BJ (cell line): ENCODE data around the gene STX12. TPM values are rescaled to one million over a fixed set of nuclear protein-coding genes. Genes with fewer than 3 reads are reported as not detected.

Experiments used
- CTCF ChIA-PET: fragments of 350-600 bp; formaldehyde crosslinking; extraction: SDS; loops from one replicate; lab custom pipeline; 2021; ENCODE audit warnings: antibody characterized with exemption, inconsistent platforms; lab: Yijun Ruan, JAX
- POLR2A ChIA-PET: fragments of 300-600 bp; sonication (Branson Sonifier 250); formaldehyde crosslinking; extraction: SDS; loops from one replicate; lab custom pipeline; 2021; ENCODE audit warnings: antibody characterized with exemption; lab: Charles Lee
- DNase-seq: peaks from one replicate; pipeline ENCODE4 v3.0.0-alpha.2; 2011; ENCODE audit warnings: low read depth
- H3K27me3 ChIP-seq: 2 replicates; pipeline ENCODE4 v1.6.0; 2011; ENCODE audit warnings: low read length; ENCODE audit not compliant: control insufficient read depth, insufficient read depth
- H3K36me3 ChIP-seq: 2 replicates; pipeline ENCODE4 v1.5.1; 2011; ENCODE audit warnings: low read length; ENCODE audit not compliant: control insufficient read depth, insufficient read depth
- H3K4me3 ChIP-seq: 2 replicates; pipeline ENCODE4 v1.5.1; 2011; ENCODE audit warnings: low read depth, mild to moderate bottlenecking, control low read depth, low read length
- polyA plus RNA-seq: library from polyadenylated mRNA; depleted of rRNA; stranded (reverse); fragments of >200 nt; gene quantifications from 2 replicates; pipeline ENCODE4 v1.2.3, GENCODE V29; 2011
- TF ChIP-seq, protein P1 (sequence below): IDR thresholded peaks from 2 replicates; pipeline ENCODE4 v1.5.1; 2011; ENCODE audit warnings: low read depth, mild to moderate bottlenecking, control low read depth, inconsistent platforms, low read length, moderate library complexity; ENCODE audit not compliant: insufficient read depth

STX12 gene
- polyA plus RNA-seq, 1 experiment, result 31.2 TPM

DNA sequence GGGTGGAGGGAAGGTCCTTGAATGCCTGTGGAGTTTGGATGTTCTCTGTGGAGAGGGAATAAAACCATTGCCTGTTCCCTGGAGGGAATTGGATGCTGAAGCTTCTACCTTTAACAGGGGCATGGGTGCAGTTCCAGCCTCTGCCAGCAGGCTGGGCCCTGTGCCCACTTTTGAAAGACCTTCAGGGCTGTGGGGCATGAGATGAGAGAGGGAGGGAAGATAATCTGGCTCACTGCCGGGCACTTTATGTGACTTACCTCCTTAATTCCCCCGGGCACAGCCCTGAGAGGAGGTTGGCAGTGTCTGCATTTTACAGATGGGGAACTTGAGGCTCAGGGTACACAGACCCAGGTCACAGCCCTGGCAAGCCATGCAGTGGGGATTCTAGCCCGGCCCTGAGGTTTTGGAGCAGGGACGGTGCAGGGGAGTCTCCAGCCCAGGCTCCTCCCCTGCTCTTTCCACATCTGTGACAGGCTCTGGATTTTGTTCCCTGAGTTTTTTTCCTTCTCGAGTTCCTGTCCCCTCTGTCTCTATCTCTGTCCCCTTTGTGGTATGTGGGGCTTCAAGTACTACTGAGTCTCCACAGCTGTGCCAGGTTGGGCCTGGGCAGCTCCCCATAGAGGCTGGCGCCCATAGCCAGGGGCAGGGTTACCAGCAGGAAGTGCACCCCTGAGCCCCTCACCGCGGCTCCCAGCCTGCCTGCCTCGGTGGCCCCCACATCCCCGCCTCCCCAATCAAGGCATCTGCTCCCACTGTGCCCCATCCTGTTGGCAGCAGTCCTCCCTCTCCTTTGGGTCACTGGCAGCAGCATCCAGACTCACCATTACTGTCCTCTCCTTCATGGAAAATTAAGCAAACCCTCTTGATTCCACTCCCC is 85.3 kb downstream of the STX12 start:
- TF ChIP-seq, protein P1, sequence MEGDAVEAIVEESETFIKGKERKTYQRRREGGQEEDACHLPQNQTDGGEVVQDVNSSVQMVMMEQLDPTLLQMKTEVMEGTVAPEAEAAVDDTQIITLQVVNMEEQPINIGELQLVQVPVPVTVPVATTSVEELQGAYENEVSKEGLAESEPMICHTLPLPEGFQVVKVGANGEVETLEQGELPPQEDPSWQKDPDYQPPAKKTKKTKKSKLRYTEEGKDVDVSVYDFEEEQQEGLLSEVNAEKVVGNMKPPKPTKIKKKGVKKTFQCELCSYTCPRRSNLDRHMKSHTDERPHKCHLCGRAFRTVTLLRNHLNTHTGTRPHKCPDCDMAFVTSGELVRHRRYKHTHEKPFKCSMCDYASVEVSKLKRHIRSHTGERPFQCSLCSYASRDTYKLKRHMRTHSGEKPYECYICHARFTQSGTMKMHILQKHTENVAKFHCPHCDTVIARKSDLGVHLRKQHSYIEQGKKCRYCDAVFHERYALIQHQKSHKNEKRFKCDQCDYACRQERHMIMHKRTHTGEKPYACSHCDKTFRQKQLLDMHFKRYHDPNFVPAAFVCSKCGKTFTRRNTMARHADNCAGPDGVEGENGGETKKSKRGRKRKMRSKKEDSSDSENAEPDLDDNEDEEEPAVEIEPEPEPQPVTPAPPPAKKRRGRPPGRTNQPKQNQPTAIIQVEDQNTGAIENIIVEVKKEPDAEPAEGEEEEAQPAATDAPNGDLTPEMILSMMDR, result peak; percentile 98
- no peaks in the 10 kb centered on the region for H3K27me3 ChIP-seq
- no peak overlapping the region for H3K4me3 ChIP-seq
- no peaks in the 10 kb centered on the region for H3K36me3 ChIP-seq
- POLR2A ChIA-PET, result interaction anchor here (0.7 kb wide), 1 partner anchor 456 kb away, joined by 3 read pairs; no protein-coding TSS in a partner anchor
- CTCF ChIA-PET, result interaction anchor here (0.6 to 6.2 kb wide), 25 partner anchors 8 to 351 kb away, joined by 3 to 81 read pairs (median 4); no protein-coding TSS in a partner anchor
- DNase-seq, result peak; percentile 24

DNA sequence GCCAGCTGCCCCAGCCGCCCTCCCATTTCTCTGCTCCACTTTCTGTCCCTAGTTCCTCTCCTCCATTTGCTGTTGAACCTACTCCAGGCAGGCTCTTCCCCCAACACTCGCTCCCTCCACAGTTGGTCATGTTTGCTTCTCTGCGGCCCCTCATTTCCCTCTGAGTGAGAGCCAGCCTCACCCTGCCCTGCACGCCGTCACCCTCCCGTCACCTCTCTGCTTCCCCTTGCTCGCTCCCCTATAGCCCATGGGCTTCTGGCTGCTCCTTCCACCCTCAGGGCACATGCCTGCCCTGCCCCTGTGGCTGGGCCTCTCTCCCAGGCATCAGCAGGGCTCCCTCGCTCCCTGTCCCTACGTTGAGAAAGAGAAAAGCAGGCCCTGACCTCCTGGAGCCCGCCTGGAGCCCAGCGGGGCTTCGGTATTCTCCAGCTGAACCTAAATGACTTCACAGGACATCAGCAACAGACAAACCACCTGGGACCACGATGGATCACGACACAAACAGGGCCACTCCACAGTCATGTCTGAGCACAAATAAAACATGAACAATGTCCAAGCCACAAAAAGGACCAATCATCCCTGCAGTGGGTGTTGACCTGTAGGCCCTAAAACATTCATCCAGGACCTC is 86.0 kb downstream of the STX12 start:
- H3K27me3 ChIP-seq, result no peaks in the 10 kb centered on the region
- POLR2A ChIA-PET, result no interaction called here
- no peaks in the 10 kb centered on the region for H3K36me3 ChIP-seq
- H3K4me3 ChIP-seq, result no peak overlapping the region
- no peak for DNase-seq
- TF ChIP-seq, protein P1, result no peak
- CTCF ChIA-PET, result interaction anchor here (1.0 to 6.2 kb wide), 7 partner anchors 12 to 233 kb away, joined by 3 to 81 read pairs (median 4); no protein-coding TSS in a partner anchor

DNA sequence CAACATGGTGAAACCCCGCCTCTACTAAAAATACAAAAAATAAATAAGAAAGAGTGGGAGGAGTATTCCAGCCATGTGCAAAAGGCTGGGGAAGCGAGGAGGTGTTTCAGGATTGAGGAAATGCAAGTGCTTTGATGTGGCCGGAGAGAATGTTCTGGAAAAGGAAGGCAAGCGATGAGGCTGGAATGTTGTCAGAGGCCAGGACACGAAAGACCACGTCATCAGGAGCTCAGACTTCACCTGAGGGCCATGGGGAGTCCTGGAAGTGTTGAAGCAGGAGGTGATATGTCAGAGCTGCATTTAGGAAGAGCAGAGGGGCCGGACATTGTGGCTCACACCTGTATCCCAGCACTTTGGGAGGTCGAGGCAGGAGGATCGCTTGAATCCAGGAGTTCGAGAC is 88.4 kb downstream of the STX12 start:
- Histone ChIP-seq H3K36me3 (no peaks in the 10 kb centered on the region), H3K4me3 (no peak overlapping the region), H3K27me3 (no peaks in the 10 kb centered on the region)
- no peak for DNase-seq
- TF ChIP-seq, protein P1, result no peak
- ChIA-PET CTCF (interaction anchor here (0.6 to 6.2 kb wide), 4 partner anchors 22 to 348 kb away, joined by 3 to 81 read pairs (median 6); no protein-coding TSS in a partner anchor), POLR2A (no interaction called here)

DNA sequence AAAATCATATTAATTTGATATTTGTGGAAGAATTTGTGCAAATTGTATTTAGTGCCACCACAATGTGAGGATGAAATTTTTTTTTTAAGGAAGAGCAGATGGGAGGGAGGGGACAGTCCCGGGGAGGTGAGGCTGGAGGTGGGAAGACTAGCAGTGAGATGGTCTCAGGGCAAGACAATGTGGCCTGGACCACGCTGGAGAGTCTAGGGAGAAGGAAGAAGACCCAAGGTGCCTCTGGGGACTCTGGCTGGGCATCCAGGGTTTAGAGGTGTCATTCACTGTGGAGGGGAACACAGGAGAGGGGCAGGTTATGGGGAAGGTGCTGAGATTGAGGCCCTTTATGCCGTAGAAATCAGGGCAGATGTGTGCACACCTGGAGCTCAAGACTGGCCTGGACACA is 89.0 kb downstream of the STX12 start:
- TF ChIP-seq, protein P1, result no peak
- no peaks in the 10 kb centered on the region for H3K36me3 ChIP-seq
- no peak overlapping the region for H3K4me3 ChIP-seq
- no peak for DNase-seq
- ChIA-PET CTCF (interaction anchor here (6.2 kb wide), 1 partner anchor 117 kb away, joined by 81 read pairs; no protein-coding TSS in a partner anchor), POLR2A (no interaction called here)
- H3K27me3 ChIP-seq, result no peaks in the 10 kb centered on the region
